GM18511 (cell line): ENCODE data around the gene GRK6.
"Not testable (repeated sequence)": the region's sequence is repeated elsewhere in the genome, so short reads cannot be mapped to it uniquely, and the experiment has no call there.

Experiments
- ATAC-seq: cut with Tn5 transposase; IDR thresholded peaks from one replicate; pipeline ENCODE4 v1.9.1; 2021; ENCODE audit warnings: mild to moderate bottlenecking, moderate library complexity; ENCODE audit not compliant: unreplicated experiment

GRK6 gene

DNA sequence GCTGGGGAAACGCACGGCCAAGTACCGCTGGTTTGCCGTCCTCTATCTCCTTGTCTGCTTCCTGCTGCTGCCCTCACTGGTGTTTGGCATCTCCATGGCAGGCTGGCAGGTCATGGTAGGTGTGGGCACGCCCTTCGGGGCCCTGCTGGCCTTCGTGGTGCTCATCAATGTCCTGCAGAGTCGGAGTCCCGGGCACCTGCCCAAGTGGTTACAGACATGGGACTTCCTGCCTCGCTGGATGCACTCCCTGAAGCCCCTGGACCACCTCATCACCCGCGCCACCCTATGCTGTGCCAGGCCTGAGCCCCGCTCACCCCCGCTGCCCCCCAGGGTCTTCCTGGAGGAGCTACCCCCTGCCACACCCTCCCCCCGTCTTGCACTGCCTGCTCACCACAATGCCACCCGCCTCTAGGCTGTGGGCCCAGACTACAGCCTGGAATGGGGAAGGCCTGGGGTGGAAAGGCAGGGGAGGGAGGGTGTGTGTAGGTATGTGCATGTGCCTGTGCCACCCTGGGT is 28.5 kb upstream of the GRK6 start:
- ATAC-seq: no peak

- no peak for ATAC-seq
These were observed 26.2 kb upstream of the GRK6 start, which contains the start of gene PFN3 for GRCh38 chr5:177399997-177400868. PFN3 (minus strand) TSS chr5:177400661; CDS start chr5:177400576, 85 bp downstream.

GRCh38 chr5:177402271-177403043 is 24.0 kb upstream of the GRK6 start:
- ATAC-seq: no peak

DNA sequence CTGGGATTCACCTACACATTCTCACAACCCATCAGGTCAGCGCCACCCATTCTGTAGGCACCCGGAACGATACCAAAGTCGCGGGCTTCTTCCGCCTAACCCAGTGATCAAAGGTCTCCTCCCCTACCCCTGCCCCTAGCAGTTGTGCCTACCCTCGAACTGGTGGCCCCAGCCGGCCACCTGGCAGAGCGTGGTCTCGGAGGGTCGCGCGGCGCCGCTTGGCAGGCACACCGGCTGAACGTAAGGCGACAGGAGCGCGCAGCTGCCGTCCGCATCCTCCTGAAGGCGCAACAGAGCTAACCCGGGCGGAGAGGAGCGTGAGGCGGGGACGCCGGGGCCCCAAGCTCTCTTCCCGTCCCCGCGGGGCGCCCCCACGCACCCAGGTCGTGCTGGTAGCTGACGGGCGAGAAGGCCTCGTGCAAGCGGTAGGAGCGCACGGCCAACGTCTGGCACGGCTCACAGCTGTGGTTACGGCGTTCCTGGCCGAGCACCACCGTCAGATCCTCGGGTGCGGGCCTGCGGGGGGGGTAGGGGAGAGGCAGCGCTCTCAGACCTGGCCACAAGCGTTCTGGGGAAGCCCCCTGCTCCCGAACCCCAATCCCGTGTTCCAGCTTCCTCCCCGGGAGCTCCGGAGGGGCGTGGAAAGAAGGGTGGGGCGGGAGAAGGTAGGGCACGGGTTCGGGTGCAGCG is 23.2 kb upstream of the GRK6 start:
- ATAC-seq: peak; percentile 34

GRCh38 chr5:177403792-177404640 is 22.5 kb upstream of the GRK6 start:
- ATAC-seq: peak; percentile 87

GRCh38 chr5:177404641-177405179 is 21.8 kb upstream of the GRK6 start:
- ATAC-seq: no peak

DNA sequence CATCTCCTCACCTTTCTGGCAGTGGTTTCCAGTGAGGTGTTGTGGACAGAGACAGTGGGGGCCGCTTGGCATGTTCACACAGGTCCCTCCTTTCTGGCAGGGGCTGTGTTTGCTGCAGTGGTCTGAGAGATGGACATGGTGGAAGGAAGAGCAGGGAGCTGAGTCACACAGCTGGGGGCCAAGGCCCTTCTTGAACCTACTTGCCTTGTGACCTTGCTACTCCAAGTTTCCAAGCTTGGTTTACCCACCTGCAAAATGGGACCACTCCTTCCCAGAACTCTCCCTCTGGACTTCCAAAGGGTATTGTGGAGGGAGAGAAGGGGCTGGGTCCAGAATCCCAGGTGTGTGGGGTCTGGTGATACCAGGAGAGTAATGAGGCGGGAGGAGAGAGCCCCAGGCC is 21.2 kb upstream of the GRK6 start:
- no peak for ATAC-seq

GRCh38 chr5:177405805-177406204 is 20.7 kb upstream of the GRK6 start:
- ATAC-seq: no peak

GRCh38 chr5:177409043-177409801 is 17.3 kb upstream of the GRK6 start, which contains the start of gene F12:
F12 (minus strand) TSS chr5:177409564; CDS start chr5:177409527, 37 bp downstream.
- ATAC-seq: no peak

GRCh38 chr5:177410575-177410974 is 15.9 kb upstream of the GRK6 start:
- no peak for ATAC-seq

DNA sequence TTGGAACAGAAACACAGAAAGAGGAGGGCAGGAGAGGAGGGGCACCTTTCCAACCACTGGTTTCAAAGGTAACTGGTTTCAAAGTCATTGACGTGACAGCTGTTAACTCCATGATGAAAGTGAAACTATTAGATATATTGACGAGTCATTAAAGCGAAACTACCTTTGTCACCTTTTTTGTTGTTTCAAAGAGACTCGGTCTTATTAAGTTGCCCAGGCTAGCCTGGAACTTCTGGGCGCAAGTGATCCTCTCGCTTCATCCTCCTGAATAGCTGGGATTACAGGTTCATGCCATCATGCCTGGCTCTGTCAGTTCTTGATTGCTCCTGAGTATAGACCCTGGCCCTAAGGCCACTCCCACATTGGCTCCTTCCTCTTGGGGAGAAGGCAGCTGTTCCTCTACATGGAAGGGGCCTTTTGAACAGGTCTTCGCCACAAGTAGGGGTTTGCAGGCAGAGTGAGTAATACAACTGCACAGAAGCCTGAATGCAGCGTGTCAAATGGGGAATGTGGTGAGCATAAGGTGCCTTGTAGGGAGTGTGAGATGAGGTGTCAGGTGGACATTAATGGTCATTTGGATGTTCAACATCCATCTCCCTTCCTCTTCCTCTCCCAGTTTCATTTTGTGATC is 13.8 kb upstream of the GRK6 start:
- peak; percentile 81 for ATAC-seq

GRCh38 chr5:177414481-177414880 is 12.0 kb upstream of the GRK6 start:
- no peak for ATAC-seq

DNA sequence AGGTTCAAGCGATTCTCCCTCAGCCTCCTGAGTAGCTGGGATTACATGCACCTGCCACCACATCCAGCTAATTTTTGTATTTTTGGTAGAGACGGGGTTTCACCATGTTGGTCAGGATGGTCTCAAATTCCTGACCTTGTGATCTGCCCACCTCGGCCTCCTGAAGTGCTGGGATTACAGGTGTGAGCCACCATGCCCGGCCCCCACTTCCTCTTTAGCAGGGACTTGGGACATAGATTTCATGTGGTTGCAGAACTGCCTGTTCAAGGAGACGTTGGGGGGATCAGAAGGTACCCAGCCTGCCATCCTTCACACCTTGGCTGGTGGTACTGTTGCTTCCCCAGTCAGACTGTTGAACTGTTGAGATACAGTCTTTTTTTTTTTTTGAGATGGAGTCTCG is 9.4 kb upstream of the GRK6 start:
- not testable (repeated sequence) for ATAC-seq

GRCh38 chr5:177419046-177419445 is 7.4 kb upstream of the GRK6 start:
- no peak for ATAC-seq

GRCh38 chr5:177420472-177420871 is 6.0 kb upstream of the GRK6 start:
- ATAC-seq: not testable (repeated sequence)

DNA sequence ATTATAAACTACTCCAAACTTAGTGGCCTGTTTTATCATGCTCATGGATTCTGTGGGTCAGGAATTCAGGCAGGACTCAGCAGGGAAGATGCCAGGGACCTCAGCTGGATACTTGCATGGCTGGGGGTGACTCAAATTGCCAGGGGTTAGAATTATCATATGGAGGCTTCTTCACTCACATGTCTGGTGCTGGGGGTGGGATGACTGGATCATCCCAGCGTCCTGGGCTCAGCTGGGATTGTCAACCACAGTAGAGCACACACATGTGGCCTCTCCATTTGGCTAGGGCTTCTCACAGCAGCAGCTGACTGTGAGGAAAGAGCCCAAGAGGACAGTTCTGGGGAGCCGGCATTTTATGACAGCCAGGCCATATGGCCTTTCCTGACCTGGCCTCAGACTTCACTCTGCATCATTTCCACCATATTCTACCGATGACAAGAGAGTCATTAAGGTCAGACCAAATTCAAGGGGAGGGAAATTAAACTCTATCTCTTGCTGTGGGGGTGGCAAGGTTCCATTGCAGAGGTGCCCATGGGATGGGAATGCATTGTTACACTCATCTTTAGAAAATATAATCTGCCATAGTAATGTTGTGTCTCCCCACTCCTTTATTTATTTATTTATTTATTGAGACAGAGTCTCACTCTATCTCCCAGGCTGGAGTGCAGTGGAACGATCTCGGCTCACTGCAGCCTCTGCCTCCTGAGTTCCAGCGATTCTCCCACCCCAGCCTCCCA is 5.2 kb upstream of the GRK6 start:
- no peak for ATAC-seq

DNA sequence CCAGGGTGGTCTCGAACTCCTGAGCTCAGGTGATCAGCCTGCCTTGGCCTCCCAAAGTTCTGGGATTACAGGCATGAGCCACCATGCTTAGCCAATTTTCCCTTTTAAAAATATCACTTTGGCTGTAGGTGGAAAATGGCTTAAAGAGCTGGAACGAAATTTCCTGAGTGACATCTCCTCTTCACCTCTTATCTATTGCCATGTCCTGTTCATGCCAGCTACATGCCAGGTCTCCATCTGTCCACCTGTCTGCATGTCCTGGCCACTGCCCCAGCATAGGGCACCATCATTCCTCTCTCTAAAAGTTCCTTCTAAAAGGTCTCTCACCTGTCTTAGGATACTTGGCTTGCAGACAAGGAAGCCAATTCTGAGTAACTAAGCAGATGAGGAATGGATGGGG is 2.8 kb upstream of the GRK6 start:
- ATAC-seq: no peak

DNA sequence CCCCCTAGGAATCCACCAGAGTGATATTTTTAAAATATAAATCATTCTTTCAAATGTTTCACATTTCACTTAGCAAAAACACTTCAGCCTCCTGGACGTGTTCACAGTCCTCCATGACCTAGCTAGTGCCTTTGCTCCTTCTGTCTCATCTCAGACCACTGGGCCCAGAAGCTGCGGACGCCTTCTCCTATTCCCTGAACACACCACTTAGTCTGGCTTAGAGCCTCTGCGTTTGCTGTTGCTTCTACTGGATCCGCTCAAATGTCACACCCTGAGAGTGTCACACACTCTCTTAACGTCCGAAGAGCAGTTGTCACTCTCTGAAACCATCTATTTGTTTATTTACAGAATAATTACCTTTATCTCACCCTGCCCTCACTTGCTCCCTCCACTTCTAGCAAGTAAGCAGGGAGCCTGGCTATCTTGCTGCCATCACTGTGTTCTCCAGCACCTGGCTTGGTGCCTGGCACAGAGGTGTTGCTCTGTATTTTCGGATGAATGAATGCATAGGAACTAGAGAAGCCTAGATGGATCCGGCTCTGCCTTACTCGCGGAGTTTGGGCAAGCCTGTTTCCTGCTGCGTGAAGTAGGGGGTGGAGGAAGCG is 1.2 kb upstream of the GRK6 start:
- ATAC-seq: no peak
